HG03196 (cell line): ENCODE data around the gene STX4.
A peak's percentile ranks its signal among the peaks of the same experiment; 100 is the strongest.

Experiments
- ATAC-seq: cut with Tn5 transposase; IDR thresholded peaks from one replicate; pipeline ENCODE4 v1.9.1; 2021; ENCODE audit not compliant: unreplicated experiment

The STX4 gene, protein sequence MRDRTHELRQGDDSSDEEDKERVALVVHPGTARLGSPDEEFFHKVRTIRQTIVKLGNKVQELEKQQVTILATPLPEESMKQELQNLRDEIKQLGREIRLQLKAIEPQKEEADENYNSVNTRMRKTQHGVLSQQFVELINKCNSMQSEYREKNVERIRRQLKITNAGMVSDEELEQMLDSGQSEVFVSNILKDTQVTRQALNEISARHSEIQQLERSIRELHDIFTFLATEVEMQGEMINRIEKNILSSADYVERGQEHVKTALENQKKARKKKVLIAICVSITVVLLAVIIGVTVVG

GRCh38 chr16:31032736-31033708 is at the start of gene STX4:
Gene STX4, plus strand, starts transcription at chr16:31033558. Its CDS starts 248 bp downstream, at chr16:31033806.
- ATAC-seq, result peak; percentile 67

DNA sequence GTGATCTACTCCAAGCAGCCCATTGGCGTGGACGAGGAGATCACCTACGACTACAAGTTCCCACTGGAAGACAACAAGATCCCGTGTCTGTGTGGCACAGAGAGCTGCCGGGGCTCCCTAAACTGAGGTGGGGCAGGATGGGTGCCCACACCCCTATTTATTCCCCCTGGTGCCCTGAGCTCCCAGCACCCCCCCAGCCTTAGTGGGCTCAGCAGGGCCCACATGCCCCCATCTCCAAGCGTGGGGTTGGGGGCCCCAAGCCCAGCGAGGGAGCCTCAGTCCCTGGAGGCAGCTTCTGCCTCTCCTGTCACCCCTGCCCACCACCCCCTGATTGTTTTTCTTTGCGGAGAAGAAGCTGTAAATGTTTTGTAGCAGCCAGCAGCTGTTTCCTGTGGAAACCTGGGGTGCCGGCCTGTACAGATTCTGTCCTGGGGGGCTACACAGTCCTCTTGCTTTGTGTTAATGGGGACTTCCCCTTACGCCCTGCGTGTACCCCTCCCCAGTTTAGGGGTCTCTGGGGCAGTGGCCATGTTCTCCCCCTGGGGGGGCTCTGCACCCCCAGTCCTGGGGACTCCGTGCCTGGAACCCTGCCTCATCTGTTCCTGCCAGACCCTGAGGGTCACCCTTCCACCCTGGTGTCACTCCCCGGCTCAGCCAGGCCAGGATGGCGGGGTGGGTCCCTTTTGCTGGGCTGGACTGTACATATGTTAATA is 49.3 kb upstream of the STX4 start:
- no peak for ATAC-seq

- no peak for ATAC-seq
Observed at GRCh38 chr16:30984669-30985400, 48.5 kb upstream of the STX4 start, which contains the start of gene HSD3B7. Gene HSD3B7, plus strand, starts transcription at chr16:30985207. Its CDS starts 452 bp downstream, at chr16:30985659.

DNA sequence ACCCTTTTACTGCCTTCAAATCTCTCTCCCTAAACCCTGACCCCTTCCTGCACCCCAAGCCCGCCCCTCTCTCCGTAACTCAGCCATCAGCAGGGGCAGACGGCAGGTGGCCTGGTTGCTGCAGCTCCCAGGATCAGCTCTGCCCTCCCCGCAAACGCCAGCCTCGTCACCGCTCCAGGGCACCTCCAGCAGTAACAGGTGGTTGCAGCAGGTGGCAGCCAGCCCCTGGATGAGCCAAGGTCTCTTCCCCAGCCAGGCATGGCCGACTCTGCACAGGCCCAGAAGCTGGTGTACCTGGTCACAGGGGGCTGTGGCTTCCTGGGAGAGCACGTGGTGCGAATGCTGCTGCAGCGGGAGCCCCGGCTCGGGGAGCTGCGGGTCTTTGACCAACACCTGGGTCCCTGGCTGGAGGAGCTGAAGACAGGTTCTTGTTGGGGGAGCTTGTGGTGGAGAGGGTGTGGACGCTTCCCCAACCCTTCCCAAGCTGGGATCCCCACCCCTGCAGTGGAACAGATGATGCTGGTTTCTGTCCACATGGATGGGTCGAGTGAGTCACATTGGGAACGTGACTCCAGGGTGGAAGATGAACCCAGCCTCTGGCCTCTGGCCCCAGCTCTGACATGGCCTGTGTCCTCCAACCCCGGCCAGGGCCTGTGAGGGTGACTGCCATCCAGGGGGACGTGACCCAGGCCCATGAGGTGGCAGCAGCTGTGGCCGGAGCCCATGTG is 47.8 kb upstream of the STX4 start:
- ATAC-seq, result no peak

DNA sequence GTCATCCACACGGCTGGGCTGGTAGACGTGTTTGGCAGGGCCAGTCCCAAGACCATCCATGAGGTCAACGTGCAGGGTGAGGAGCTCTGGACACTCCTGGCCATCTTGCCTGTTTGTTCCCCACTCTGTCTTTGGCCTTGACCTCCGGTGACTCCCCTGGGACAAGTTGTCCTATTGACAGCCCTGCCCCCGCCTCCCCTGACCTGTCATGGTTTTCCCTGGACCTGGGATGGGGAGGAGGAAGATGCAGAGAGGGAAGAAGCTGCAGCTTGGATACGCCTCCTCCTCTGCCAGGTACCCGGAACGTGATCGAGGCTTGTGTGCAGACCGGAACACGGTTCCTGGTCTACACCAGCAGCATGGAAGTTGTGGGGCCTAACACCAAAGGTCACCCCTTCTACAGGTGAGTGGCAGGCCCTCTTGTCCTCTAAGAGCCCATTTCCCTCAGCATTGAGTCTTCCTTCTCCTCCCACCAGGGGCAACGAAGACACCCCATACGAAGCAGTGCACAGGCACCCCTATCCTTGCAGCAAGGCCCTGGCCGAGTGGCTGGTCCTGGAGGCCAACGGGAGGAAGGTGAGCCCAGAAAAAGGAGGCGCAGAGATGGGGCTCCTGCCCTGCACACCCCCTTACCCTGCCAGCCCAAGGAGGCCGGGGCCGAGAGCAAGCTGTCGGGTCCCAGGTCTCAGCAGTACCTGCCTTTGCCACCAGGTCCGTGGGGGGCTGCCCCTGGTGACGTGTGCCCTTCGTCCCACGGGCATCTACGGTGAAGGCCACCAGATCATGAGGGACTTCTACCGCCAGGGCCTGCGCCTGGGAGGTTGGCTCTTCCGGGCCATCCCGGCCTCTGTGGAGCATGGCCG is 47.0 kb upstream of the STX4 start:
- no peak for ATAC-seq

DNA sequence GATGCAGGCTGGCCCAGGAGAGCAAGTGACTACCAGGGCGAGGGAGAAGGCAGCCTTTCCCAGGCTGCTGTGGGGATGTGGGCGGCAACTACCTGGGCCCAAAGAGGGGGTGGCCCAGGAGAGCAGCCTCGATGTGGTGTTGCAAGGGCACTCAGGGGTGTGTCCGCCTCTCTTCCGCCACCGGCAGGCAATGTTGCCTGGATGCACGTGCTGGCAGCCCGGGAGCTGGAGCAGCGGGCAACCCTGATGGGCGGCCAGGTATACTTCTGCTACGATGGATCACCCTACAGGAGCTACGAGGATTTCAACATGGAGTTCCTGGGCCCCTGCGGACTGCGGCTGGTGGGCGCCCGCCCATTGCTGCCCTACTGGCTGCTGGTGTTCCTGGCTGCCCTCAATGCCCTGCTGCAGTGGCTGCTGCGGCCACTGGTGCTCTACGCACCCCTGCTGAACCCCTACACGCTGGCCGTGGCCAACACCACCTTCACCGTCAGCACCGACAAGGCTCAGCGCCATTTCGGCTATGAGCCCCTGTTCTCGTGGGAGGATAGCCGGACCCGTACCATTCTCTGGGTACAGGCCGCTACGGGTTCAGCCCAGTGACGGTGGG is 45.7 kb upstream of the STX4 start:
- ATAC-seq, result no peak

DNA sequence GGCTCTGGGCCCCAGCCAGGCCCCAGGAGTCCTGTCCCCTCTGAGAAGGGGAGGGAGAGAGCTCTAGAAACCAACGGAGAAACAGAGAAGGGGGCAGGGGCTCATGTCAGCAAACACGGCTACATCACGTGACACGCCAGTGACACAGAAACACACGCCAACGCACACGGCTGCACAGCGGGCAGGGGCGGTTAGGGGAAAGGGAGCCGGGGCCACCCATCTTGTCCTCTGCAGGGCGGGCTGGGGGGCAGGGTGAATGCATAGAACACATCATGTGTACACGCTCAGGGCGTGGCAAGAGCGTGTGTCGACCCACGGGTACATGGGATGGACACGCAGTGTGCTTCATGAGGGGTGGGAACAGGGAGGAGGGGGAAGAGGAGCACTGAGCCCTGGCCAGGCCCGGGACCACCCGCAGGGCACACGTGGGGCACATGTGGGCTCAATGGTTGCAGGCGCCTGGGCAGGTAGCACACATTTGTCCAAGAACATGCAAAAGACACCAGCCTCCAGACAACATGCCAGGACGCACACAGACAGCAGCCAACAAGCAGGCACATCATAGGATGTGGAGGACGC is 43.8 kb upstream of the STX4 start:
- ATAC-seq, result no peak

DNA sequence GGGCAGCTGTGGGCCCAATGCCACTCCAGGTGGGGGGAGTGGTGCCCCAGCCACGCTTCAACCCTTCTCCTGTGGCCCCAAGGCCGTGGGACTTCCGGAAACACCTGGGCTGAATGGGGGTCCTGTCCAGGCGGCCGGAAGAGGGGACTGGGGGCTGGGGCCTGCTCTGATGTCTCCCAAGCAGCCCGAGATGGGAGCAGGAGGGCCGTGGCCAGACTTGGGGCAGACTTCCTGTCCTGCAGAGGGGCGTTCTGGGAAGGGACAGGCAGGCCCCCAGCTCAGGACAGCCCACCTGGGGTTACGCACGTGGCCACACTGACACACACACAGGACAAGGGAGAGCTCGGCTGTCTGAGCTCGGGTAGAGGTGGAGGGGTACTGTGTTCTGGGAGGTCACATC is 43.3 kb upstream of the STX4 start:
- no peak for ATAC-seq

GRCh38 chr16:30991052-30991451 is 42.3 kb upstream of the STX4 start:
- no peak for ATAC-seq

DNA sequence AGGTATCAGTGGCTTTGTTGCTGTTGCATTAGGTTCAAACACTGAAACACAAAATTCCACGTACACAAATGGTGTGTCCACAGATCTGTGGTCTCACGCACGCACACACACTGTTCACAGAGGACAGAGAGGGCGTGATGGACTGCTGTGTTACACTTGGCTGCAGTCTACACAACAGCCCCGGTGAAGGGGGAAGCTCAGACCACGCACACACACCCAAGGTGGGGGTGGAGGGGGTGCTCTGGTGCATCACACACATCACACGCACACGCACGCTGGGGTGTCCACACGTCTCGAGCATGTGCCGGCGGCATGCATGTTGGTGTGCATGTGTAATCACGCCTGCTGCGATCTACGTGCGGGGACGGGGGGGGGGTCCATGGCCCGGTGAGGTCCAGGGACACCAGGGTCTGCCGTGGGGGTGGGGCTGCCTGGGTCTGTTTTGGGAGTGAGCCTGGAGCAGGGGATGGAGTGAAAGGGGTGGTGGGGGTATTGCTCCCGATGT is 41.0 kb upstream of the STX4 start:
- ATAC-seq, result no peak

DNA sequence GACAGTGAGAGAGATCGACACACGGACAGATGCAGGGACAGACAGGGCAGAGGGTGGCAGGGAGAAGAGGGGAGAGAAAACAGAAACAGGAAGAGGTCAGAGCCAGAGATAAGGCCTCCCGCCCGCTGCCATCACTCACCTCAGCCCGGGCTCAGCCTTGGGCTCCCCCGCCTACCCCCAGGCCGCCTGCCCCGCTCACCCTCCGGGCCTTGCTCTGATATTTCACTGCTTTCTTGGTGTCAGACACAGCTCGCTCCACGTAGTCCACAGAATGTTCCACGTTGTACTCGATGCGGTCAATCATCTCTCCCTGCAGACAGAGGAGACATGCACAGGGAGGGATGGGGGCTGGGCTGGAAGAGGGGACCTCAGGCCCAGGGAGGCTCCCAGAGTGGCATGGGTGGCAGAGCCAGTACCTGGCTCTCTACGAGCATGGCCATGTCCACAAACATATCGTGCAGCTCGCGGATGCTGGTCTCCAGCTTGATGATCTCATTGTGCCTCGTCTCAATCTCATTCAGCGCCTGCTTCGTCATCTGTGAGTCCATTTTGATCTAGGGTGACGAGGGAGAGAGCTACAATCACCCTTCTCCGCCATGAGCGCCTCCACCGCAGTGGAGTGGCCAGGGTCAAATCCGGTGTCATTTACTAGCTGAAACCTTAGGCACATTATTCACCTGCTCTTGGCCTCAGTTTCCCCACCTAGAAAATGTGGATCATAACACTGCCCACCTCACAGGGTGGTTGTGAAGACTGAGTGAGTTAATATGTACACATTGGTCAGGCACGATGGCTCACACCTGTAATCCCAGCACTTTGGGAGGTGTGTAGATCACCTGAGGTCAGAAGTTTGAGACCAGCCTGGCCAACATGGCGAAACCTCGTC is 40.2 kb upstream of the STX4 start:
- no peak for ATAC-seq

GRCh38 chr16:30995927-30996323 is 37.4 kb upstream of the STX4 start:
- ATAC-seq, result no peak

- ATAC-seq, result no peak
Observed at GRCh38 chr16:30996324-30996984, 36.9 kb upstream of the STX4 start.

- ATAC-seq, result no peak
Observed at GRCh38 chr16:30996985-30997724, 36.2 kb upstream of the STX4 start.

- no peak for ATAC-seq
Observed at GRCh38 chr16:30997725-30998711, 35.3 kb upstream of the STX4 start.
